ENCODE measurements around the gene CHKA.

CHKA gene

GRCh38 chr11:68142441-68143309 is 21.5 kb upstream of the CHKA start:
- no peak for DNase-seq

GRCh38 chr11:68142028-68142412 is 20.8 kb upstream of the CHKA start:
- no peak for DNase-seq

GRCh38 chr11:68141246-68142027 is 20.2 kb upstream of the CHKA start:
- no peak for DNase-seq

- no peak for DNase-seq
These were observed 19.5 kb upstream of the CHKA start for GRCh38 chr11:68140496-68141245.

GRCh38 chr11:68138237-68138636 is 17.0 kb upstream of the CHKA start:
- DNase-seq = no peak

GRCh38 chr11:68137833-68138232 is 16.6 kb upstream of the CHKA start:
- DNase-seq = no peak

GRCh38 chr11:68136866-68137265 is 15.7 kb upstream of the CHKA start:
- no peak for DNase-seq

- DNase-seq = no peak
These were observed 14.0 kb upstream of the CHKA start for GRCh38 chr11:68135161-68135560.

- no peak for DNase-seq
These were observed 12.6 kb upstream of the CHKA start for GRCh38 chr11:68133761-68134160.

- no peak for DNase-seq
These were observed 8.9 kb upstream of the CHKA start for GRCh38 chr11:68130121-68130520.

- no peak for DNase-seq
These were observed 7.6 kb upstream of the CHKA start for GRCh38 chr11:68128682-68129327.

GRCh38 chr11:68127714-68128681 is 6.8 kb upstream of the CHKA start:
- no peak for DNase-seq

- no peak for DNase-seq
These were observed 4.0 kb upstream of the CHKA start for GRCh38 chr11:68125164-68125563.

- DNase-seq = no peak
These were observed 1.9 kb upstream of the CHKA start for GRCh38 chr11:68122936-68123539.

- DNase-seq = no peak
These were observed 718 bp downstream of the CHKA start for GRCh38 chr11:68120273-68121066.

GRCh38 chr11:68118706-68119448 is 2.3 kb downstream of the CHKA start:
- no peak for DNase-seq

GRCh38 chr11:68117853-68118470 is 3.2 kb downstream of the CHKA start:
- no peak for DNase-seq

- no peak for DNase-seq
These were observed 4.2 kb downstream of the CHKA start for GRCh38 chr11:68116974-68117373.

GRCh38 chr11:68116126-68116525 is 5.1 kb downstream of the CHKA start:
- DNase-seq = no peak

All from GOT3 (cell line).